ENCODE data around the gene NUDT4.

Gene NUDT4

GRCh38 chr12:93440043-93440835, 62.5 kb downstream of the NUDT4 start:
- Mint-ChIP-seq H3K36me3 (ENCODE audit: low read depth) (peaks cover 17% of the 10 kb centered on the region), H3K27ac (peak overlapping the region; percentile 98), H3K9me3 (peaks cover 6% of the 10 kb centered on the region), H3K4me3 (peak overlapping the region; percentile 96), H3K27me3 (ENCODE audit: low read depth, poor library complexity) (no peaks in the 10 kb centered on the region), H3K4me1 (peaks cover 51% of the 10 kb centered on the region)
- DNase-seq: no peak
- no peak for TF ChIP-seq CTCF (IDR thresholded peaks at IDR 0.05)

- no peak for TF ChIP-seq CTCF (IDR thresholded peaks at IDR 0.05)
- H3K9me3 Mint-ChIP-seq: peaks cover 4% of the 10 kb centered on the region
- H3K4me3 Mint-ChIP-seq: peak overlapping the region; percentile 97
- DNase-seq: no peak
- H3K27ac Mint-ChIP-seq: peak overlapping the region; percentile 98
- H3K27me3 Mint-ChIP-seq (ENCODE audit: low read depth, poor library complexity): no peaks in the 10 kb centered on the region
- peaks cover 51% of the 10 kb centered on the region for H3K4me1 Mint-ChIP-seq
- peaks cover 11% of the 10 kb centered on the region for H3K36me3 Mint-ChIP-seq (ENCODE audit: low read depth)
Measured at GRCh38 chr12:93441081-93441616, 63.4 kb downstream of the NUDT4 start.

DNA sequence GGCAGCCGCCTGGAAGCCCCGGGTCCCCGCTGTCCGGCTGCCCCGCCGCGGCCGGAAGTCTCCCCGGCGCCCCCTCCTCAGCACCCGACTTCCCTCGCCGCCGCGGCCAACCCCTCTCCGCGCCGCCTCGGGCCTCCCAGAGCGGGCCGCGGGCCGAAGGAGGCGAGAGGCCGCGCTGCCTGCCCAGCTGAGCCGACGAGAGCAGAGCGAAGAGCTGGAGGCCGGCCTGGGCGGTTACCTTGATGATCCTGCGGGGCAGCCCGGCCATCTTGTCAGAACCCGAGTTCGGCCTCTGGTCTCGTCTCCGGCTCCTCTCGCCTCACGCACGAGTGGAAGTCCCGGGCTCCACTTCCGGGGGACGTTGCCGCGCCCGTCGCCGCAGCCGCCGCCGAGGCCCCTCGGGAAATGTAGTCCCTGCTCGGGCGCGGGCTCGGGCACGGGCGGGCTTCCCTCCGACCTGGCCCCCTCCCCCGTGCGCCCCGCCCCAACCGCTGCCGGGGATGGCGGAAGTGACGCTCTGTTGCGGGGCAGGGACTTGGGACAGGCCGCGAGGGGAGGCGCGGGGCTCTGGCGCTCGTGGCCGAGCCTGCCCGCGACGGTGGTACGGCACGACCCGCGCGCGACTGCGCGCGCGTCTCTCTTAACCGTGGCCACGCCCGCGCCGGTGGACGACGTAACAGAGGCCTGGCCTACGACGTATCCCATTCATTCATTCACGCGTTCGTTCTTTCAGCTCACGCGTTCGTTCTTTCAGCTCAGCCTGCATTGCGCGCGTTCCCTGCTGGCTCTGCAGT, 64.1 kb downstream of the NUDT4 start, which contains the start of gene UBE2N:
Gene UBE2N (minus strand): TSS at position 331 of the 794 bp plus-strand sequence. CDS start 63 bp downstream, at position 268.
- DNase-seq: peak; percentile 98
- Mint-ChIP-seq H3K27ac (peak within 1 kb of the TSS; percentile 99), H3K27me3 (ENCODE audit: low read depth, poor library complexity) (no peaks in the 10 kb centered on the region), H3K4me3 (peak within 1 kb of the TSS; percentile 97), H3K36me3 (ENCODE audit: low read depth) (peaks cover 5% of the 10 kb centered on the region), H3K9me3 (no peaks in the 10 kb centered on the region), H3K4me1 (peaks cover 51% of the 10 kb centered on the region)
- no peak for TF ChIP-seq CTCF (IDR thresholded peaks at IDR 0.05)

DNA sequence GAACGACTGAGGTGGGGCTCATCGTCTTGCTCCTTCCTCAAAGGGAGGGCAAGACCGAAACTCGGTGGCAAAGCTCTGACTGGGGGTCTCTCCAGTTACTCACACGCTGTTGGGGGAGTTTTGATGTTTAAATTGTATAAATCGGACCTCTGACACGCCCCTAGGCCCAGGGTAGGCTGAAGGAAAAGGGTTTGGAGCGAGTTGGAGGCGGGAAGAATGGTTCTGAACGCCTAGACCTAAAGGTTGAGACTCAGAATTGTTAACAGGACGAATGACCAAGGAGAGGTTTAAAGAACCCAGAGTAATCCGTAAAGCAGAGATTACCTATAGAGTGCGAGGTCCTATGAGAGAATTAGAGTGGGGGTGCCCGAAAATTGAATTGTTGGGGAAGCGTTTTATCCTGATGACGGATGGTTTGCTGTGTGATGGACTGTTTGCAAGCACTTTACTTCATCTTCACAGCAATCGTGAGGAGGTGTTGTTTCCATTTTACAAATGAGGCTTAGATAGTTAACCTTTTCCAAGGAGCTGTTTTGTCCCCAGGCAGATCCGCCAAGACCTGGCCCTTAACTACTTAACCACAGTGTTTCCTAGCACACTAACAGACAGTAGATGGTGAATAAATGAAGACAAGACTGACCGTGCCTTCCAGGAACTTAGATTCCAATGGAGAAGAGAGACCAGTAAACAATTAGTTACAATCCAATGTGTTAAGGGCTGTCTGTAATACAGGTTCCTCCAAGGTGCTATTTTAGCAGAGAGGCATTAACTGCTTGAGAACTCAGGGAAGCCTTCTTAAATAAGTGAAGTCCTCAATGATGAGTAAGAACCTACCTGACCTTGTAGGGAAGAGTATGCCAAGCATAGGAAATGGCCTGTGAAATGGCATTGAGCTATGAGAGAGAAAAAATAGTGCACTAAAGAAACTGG, 65.0 kb downstream of the NUDT4 start:
- no peak for DNase-seq
- H3K27me3 Mint-ChIP-seq (ENCODE audit: low read depth, poor library complexity): no peaks in the 10 kb centered on the region
- peak overlapping the region; percentile 97 for H3K4me3 Mint-ChIP-seq

More for the DNA sequence above, 65.0 kb downstream of the NUDT4 start:
- peaks cover 45% of the 10 kb centered on the region for H3K4me1 Mint-ChIP-seq
- no peaks in the 10 kb centered on the region for H3K36me3 Mint-ChIP-seq (ENCODE audit: low read depth)
- no peak for TF ChIP-seq CTCF (IDR thresholded peaks at IDR 0.05)
- H3K9me3 Mint-ChIP-seq: no peaks in the 10 kb centered on the region
- H3K27ac Mint-ChIP-seq: peak overlapping the region; percentile 99
